HG03064 (cell line): ENCODE data around the gene FLYWCH2.
"Not testable (repeated sequence)": the region's sequence is repeated elsewhere in the genome, so short reads cannot be mapped to it uniquely, and the experiment has no call there.

Experiments used
- ATAC-seq: cut with Tn5 transposase; IDR thresholded peaks from one replicate; pipeline ENCODE4 v1.9.1; 2021; ENCODE audit warnings: low read depth; ENCODE audit not compliant: unreplicated experiment

FLYWCH2 gene

DNA sequence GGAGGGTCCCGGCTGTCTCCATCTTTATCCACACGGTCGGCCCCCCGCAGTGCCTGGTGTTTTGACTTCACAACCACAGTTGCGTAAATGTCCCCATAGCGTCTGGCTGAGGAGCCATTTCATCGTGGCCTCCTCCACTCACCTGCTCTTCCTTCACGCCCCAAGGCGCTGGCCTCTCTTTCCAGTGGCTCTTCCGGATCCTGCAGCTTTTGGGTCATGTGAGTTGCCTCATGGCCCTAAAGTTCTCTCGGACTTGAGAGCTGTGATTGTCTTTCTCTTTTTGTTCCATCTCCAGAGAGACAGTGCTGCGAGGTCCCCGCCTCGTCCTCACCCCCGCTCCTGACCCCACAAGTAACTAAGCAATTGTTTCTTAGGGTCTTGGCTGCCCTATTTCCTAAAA lies 51.4 kb downstream of the FLYWCH2 start:
- ATAC-seq: no peak

- no peak for ATAC-seq
Measured at GRCh38 chr16:2936436-2937011, 53.5 kb downstream of the FLYWCH2 start.

GRCh38 chr16:2937170-2937569 lies 54.2 kb downstream of the FLYWCH2 start:
- no peak for ATAC-seq

DNA sequence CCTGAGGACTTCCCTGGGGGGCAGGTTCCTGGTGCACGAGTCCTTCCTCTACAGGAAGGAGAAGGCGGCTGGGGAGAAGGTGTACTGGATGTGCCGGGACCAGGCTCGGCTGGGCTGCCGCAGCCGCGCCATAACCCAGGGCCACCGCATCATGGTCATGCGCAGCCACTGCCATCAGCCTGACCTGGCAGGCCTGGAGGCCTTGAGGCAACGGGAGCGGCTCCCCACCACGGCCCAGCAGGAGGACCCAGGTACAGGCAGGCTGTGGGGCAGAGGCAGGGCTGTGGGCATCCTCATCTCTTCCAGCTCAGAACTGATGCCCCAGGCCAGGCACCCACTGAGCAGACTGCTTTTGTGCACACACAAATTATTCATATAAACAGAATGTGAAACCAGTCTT lies 55.2 kb downstream of the FLYWCH2 start:
- ATAC-seq: no peak

DNA sequence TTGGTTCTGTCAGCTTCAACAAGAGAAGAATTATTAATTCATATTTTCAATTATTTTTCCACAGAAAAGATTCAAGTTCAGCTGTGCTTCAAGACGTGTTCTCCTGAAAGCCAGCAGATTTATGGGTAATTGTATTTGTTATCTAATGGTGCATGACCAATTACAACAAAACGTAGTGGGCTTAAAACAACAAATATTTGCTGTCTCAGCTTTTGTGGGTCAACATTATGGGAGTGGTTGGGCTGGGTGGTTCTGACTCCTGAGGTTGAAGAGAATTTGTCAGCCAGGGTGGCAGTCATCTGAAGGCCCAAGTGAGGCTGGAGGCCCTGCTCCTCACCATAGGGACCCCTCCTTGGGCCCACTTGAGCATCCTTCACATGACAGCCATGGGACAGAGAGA lies 57.0 kb downstream of the FLYWCH2 start:
- no peak for ATAC-seq

- no peak for ATAC-seq
Measured at GRCh38 chr16:2942045-2942444, 59.0 kb downstream of the FLYWCH2 start.

- not testable (repeated sequence) for ATAC-seq
Measured at GRCh38 chr16:2943716-2944115, 60.7 kb downstream of the FLYWCH2 start.

DNA sequence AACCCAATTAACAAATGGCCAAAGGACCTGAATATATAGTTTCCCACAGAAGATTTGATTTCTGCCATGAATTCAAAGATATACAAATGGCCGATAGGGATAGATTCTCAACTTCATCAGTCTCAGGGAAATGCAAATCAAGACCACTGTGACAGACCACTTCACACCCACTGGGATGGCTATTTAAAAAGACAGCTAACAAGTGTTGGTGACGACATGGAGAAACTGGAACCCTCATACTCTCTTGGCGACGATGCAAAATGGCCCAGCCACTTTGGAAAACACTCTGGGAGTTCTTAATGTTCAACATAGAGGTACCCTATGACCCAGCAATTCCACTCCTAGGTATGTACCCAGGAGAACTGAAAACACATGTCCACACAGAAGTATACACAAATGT lies 63.6 kb downstream of the FLYWCH2 start:
- no peak for ATAC-seq
